Nephron (organoid): Measurements from ENCODE around the gene INPPL1.

Source experiments
- H3K27ac Mint-ChIP-seq, 3 experiments: 2 replicates each; pipeline ENCODE4 v1.8.0; 2020; ENCODE audit warnings: mixed read lengths in 3 of 3, mild to moderate bottlenecking in 2 of 3, moderate library complexity in 1 of 3
- H3K27me3 Mint-ChIP-seq: 2 replicates; pipeline ENCODE4 v1.8.0; 2021; ENCODE audit warnings: low read depth, mild to moderate bottlenecking, moderate library complexity, mixed read lengths
- H3K36me3 Mint-ChIP-seq: 2 replicates; pipeline ENCODE4 v1.8.0; 2020; ENCODE audit warnings: low read depth, mixed read lengths
- H3K4me1 Mint-ChIP-seq: 2 replicates; pipeline ENCODE4 v1.8.0; 2020; ENCODE audit warnings: mixed read lengths
- H3K4me3 Mint-ChIP-seq, 3 experiments: 2 replicates each; pipeline ENCODE4 v1.8.0; 2020; ENCODE audit warnings: mild to moderate bottlenecking in 3 of 3, mixed read lengths in 3 of 3, moderate library complexity in 2 of 3
- H3K9me3 Mint-ChIP-seq: 2 replicates; pipeline ENCODE4 v1.8.0; 2020; ENCODE audit warnings: mixed read lengths
- TF ChIP-seq, protein P1 (sequence below), 3 experiments: fragments of 200-600 bp; sonication (generic); IDR thresholded peaks; one replicate each; pipeline ENCODE4 v1.5.0; 2021; ENCODE audit warnings: antibody characterized with exemption in 3 of 3; ENCODE audit not compliant: unreplicated experiment in 3 of 3

INPPL1 gene

GRCh38 chr11:72240461-72241290 is 16.1 kb downstream of the INPPL1 start:
- peaks cover 28% of the 10 kb centered on the region for H3K4me1 Mint-ChIP-seq
- peaks cover 48% of the 10 kb centered on the region for H3K27me3 Mint-ChIP-seq
- H3K27ac Mint-ChIP-seq, result peak overlapping the region; percentile 31 to 65 (median 59)
- H3K9me3 Mint-ChIP-seq, result peaks cover 4% of the 10 kb centered on the region
- H3K36me3 Mint-ChIP-seq, result peaks cover 11% of the 10 kb centered on the region
- TF ChIP-seq, protein P1, sequence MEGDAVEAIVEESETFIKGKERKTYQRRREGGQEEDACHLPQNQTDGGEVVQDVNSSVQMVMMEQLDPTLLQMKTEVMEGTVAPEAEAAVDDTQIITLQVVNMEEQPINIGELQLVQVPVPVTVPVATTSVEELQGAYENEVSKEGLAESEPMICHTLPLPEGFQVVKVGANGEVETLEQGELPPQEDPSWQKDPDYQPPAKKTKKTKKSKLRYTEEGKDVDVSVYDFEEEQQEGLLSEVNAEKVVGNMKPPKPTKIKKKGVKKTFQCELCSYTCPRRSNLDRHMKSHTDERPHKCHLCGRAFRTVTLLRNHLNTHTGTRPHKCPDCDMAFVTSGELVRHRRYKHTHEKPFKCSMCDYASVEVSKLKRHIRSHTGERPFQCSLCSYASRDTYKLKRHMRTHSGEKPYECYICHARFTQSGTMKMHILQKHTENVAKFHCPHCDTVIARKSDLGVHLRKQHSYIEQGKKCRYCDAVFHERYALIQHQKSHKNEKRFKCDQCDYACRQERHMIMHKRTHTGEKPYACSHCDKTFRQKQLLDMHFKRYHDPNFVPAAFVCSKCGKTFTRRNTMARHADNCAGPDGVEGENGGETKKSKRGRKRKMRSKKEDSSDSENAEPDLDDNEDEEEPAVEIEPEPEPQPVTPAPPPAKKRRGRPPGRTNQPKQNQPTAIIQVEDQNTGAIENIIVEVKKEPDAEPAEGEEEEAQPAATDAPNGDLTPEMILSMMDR (IDR thresholded peaks at IDR 0.05; ENCODE audit: unreplicated experiment in 3 of 3), result no peak
- peak overlapping the region; percentile 77 to 84 (median 83) for H3K4me3 Mint-ChIP-seq

- Mint-ChIP-seq H3K4me3 (peak overlapping the region in 2 of 3 experiments; percentile 45 to 77), H3K9me3 (peaks cover 4% of the 10 kb centered on the region), H3K27ac (no peak overlapping the region), H3K36me3 (peaks cover 11% of the 10 kb centered on the region), H3K27me3 (peaks cover 48% of the 10 kb centered on the region), H3K4me1 (peaks cover 25% of the 10 kb centered on the region)
- TF ChIP-seq, protein P1 (IDR thresholded peaks at IDR 0.05; ENCODE audit: unreplicated experiment in 3 of 3), result no peak
Measured at GRCh38 chr11:72241291-72241781, 16.8 kb downstream of the INPPL1 start.

GRCh38 chr11:72242141-72242540 is 17.6 kb downstream of the INPPL1 start:
- peaks cover 4% of the 10 kb centered on the region for H3K9me3 Mint-ChIP-seq
- H3K36me3 Mint-ChIP-seq, result peaks cover 7% of the 10 kb centered on the region
- H3K27ac Mint-ChIP-seq, result no peak overlapping the region
- peaks cover 48% of the 10 kb centered on the region for H3K27me3 Mint-ChIP-seq
- TF ChIP-seq, protein P1 (IDR thresholded peaks at IDR 0.05; ENCODE audit: unreplicated experiment in 3 of 3), result no peak
- peak overlapping the region; percentile 20 to 54 (median 45) for H3K4me3 Mint-ChIP-seq
- H3K4me1 Mint-ChIP-seq, result peaks cover 20% of the 10 kb centered on the region

DNA sequence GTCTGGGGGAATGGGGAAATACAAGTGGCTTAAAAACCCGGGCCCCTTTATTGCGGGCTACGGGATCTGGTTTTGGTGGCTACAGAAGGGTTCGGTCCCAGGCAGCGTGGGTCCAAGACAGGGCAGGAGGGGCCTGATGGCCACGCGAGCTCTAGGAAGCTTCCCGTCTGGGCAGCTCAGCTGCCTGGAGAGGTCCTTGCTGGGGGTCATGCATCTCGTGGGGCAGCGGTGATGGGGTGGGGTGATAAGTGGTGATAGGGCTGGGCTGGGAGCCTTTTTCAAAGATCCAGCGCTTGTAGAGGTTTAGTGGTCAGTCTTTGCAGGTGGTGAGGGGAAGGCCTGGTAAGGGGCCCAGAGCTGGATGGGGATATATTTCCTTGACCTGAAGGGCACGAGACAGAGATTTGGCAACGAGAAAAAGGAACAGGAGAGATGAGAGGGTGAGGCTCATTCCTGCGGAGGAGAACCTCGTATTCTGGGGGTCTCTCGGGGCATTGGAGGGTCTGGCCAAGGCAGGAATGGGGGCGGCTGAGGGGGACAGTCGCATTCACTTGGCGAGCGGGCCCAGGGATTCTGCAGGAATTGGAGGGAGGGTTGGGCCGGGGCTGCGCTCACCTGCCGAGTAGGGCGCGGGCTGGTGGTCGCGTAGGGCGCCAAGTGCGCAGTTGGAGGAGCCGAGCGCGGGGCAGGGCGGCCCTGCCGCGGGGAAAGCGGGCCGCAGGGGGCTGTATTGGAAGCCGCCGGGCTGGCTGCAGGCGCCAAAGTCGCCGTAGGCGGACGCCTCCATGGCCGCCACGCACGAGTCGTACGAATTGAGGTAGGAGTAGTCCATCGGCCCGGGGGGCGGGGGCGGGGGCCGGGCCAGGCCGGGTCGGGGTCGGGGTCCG is 18.8 kb downstream of the INPPL1 start:
- Mint-ChIP-seq H3K27ac (no peak overlapping the region), H3K4me3 (peak overlapping the region; percentile 76 to 77 (median 77)), H3K36me3 (peaks cover 3% of the 10 kb centered on the region), H3K4me1 (peaks cover 20% of the 10 kb centered on the region), H3K9me3 (peaks cover 4% of the 10 kb centered on the region), H3K27me3 (peaks cover 48% of the 10 kb centered on the region)
- TF ChIP-seq, protein P1 (IDR thresholded peaks at IDR 0.05; ENCODE audit: unreplicated experiment in 3 of 3), result no peak

- peak within 1 kb of the TSS in 1 of 3 experiments; percentile 2 for H3K27ac Mint-ChIP-seq
- peaks cover 4% of the 10 kb centered on the region for H3K9me3 Mint-ChIP-seq
- peak within 1 kb of the TSS; percentile 76 to 79 (median 77) for H3K4me3 Mint-ChIP-seq
- H3K36me3 Mint-ChIP-seq, result no peaks in the 10 kb centered on the region
- TF ChIP-seq, protein P1 (IDR thresholded peaks at IDR 0.05; ENCODE audit: unreplicated experiment in 3 of 3), result no peak
- peaks cover 16% of the 10 kb centered on the region for H3K4me1 Mint-ChIP-seq
- H3K27me3 Mint-ChIP-seq, result peaks cover 44% of the 10 kb centered on the region
Measured at GRCh38 chr11:72244060-72244360, 19.4 kb downstream of the INPPL1 start, which contains the start of gene PHOX2A. Gene PHOX2A (minus strand): TSS chr11:72244176. CDS start chr11:72244004, 172 bp downstream.
